ENCODE measurements around the gene FAM193A.

The FAM193A gene

GRCh38 chr4:2572076-2572475, 35.6 kb downstream of the FAM193A start:
- no peak for TF ChIP-seq TOX (CRISPR knock-in tag; IDR thresholded peaks at IDR 0.05; ENCODE audit: borderline replicate concordance)
- TF ChIP-seq BACH2 (CRISPR knock-in tag; IDR thresholded peaks at IDR 0.05; ENCODE audit: borderline replicate concordance): no peak
- no peak for TF ChIP-seq PPARA (CRISPR knock-in tag; IDR thresholded peaks at IDR 0.05; ENCODE audit: borderline replicate concordance)
- TF ChIP-seq CSDC2 (CRISPR knock-in tag; IDR thresholded peaks at IDR 0.05): no peak
- TF ChIP-seq, protein P1, sequence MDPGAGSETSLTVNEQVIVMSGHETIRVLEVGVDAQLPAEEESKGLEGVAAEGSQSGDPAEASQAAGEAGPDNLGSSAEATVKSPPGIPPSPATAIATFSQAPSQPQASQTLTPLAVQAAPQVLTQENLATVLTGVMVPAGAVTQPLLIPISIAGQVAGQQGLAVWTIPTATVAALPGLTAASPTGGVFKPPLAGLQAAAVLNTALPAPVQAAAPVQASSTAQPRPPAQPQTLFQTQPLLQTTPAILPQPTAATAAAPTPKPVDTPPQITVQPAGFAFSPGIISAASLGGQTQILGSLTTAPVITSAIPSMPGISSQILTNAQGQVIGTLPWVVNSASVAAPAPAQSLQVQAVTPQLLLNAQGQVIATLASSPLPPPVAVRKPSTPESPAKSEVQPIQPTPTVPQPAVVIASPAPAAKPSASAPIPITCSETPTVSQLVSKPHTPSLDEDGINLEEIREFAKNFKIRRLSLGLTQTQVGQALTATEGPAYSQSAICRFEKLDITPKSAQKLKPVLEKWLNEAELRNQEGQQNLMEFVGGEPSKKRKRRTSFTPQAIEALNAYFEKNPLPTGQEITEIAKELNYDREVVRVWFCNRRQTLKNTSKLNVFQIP (CRISPR knock-in tag; IDR thresholded peaks at IDR 0.05; ENCODE audit: borderline replicate concordance, low read depth): no peak
- no peak for TF ChIP-seq CSRNP3 (CRISPR knock-in tag; IDR thresholded peaks at IDR 0.05)
- no peak for TF ChIP-seq RARB (CRISPR knock-in tag; IDR thresholded peaks at IDR 0.05)
- no peak for TF ChIP-seq ARNTL (CRISPR knock-in tag; IDR thresholded peaks at IDR 0.05; ENCODE audit: borderline replicate concordance, low read depth)
- no peak for TF ChIP-seq ZNF8 (CRISPR knock-in tag; IDR thresholded peaks at IDR 0.05)
- TF ChIP-seq ZC3H10 (CRISPR knock-in tag; IDR thresholded peaks at IDR 0.05): no peak
- no peak for TF ChIP-seq ISL1 (CRISPR knock-in tag; IDR thresholded peaks at IDR 0.05)
- TF ChIP-seq ZNF565 (CRISPR knock-in tag; conservative IDR thresholded peaks at IDR 0.05; ENCODE audit: low read depth): no peak
- TF ChIP-seq ZFP3 (CRISPR knock-in tag; IDR thresholded peaks at IDR 0.05): no peak
- TF ChIP-seq GLIS3 (CRISPR knock-in tag; IDR thresholded peaks at IDR 0.05): no peak
- no peak; the same call in 2 of the 3 replicates for ATAC-seq

DNA sequence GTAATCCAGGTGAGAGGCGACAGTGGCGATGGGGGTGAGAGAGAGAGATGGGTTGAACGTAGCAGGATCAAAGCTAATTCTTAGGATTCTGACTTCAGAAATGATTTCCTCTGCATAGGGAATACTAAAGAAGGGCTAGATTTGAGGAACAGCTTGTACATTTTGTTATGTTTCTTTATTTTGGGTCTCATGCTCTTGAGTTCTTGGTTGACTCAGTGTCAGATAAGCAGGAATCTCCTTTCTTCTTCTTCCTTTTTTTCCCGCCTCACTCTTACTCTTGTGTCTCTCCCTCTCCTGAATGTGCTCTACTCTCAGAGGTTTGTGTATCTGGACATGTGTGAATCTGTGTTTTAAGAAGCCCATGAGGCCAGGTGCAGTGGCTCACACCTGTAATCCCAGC, 36.4 kb downstream of the FAM193A start:
- ATAC-seq: no peak
- TF ChIP-seq ZNF8 (CRISPR knock-in tag; IDR thresholded peaks at IDR 0.05): no peak

DNA sequence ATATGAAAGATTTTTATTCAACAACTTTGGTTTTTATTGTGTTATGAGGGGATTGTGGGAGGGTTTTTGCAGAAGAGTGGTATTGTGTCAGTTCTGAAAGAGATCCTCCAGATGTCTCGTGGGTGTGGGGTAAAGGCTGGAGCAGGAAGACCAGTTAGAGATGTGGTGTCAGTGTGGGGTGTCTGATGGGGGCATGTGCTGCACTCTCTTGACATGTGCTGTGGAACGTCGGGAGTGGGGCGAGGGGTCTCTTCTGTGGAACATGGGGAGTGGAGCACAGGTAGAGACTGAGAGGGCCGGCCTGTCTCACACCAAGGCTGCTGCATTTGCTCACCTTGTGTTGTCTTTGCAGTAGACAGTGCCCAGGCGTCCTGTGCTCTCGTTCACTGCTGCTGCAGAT, 37.6 kb downstream of the FAM193A start:
- no peak for ATAC-seq
- no peak for TF ChIP-seq ZNF8 (CRISPR knock-in tag; IDR thresholded peaks at IDR 0.05)
- TF ChIP-seq, protein P2, sequence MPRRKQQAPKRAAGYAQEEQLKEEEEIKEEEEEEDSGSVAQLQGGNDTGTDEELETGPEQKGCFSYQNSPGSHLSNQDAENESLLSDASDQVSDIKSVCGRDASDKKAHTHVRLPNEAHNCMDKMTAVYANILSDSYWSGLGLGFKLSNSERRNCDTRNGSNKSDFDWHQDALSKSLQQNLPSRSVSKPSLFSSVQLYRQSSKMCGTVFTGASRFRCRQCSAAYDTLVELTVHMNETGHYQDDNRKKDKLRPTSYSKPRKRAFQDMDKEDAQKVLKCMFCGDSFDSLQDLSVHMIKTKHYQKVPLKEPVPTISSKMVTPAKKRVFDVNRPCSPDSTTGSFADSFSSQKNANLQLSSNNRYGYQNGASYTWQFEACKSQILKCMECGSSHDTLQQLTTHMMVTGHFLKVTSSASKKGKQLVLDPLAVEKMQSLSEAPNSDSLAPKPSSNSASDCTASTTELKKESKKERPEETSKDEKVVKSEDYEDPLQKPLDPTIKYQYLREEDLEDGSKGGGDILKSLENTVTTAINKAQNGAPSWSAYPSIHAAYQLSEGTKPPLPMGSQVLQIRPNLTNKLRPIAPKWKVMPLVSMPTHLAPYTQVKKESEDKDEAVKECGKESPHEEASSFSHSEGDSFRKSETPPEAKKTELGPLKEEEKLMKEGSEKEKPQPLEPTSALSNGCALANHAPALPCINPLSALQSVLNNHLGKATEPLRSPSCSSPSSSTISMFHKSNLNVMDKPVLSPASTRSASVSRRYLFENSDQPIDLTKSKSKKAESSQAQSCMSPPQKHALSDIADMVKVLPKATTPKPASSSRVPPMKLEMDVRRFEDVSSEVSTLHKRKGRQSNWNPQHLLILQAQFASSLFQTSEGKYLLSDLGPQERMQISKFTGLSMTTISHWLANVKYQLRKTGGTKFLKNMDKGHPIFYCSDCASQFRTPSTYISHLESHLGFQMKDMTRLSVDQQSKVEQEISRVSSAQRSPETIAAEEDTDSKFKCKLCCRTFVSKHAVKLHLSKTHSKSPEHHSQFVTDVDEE (CRISPR knock-in tag; IDR thresholded peaks at IDR 0.05): no peak
- TF ChIP-seq PATZ1 (CRISPR knock-in tag; IDR thresholded peaks at IDR 0.05; ENCODE audit: borderline replicate concordance): no peak
- no peak for TF ChIP-seq PPARA (CRISPR knock-in tag; IDR thresholded peaks at IDR 0.05; ENCODE audit: borderline replicate concordance)

- TF ChIP-seq ZFP30 (CRISPR knock-in tag; IDR thresholded peaks at IDR 0.05) (no peak), ZFP3 (CRISPR knock-in tag; IDR thresholded peaks at IDR 0.05) (no peak), RARB (CRISPR knock-in tag; IDR thresholded peaks at IDR 0.05) (no peak), CSRNP3 (CRISPR knock-in tag; IDR thresholded peaks at IDR 0.05) (no peak), ESRRG (CRISPR knock-in tag; IDR thresholded peaks at IDR 0.05) (no peak), GLIS3 (CRISPR knock-in tag; IDR thresholded peaks at IDR 0.05) (no peak), CSDC2 (CRISPR knock-in tag; IDR thresholded peaks at IDR 0.05) (no peak), ZNF8 (CRISPR knock-in tag; IDR thresholded peaks at IDR 0.05) (no peak), ARNTL (CRISPR knock-in tag; IDR thresholded peaks at IDR 0.05; ENCODE audit: borderline replicate concordance, low read depth) (no peak)
- TF ChIP-seq, protein P1 (CRISPR knock-in tag; IDR thresholded peaks at IDR 0.05; ENCODE audit: borderline replicate concordance, low read depth): no peak
- no peak for ATAC-seq
Measured at GRCh38 chr4:2574863-2575262, 38.4 kb downstream of the FAM193A start.
